Adipocyte (in vitro differentiated cells): Measurements from ENCODE around the gene SNX5.
A peak's percentile ranks its signal among the peaks of the same experiment; 100 is the strongest.

Experiments used
- DNase-seq: peaks from one replicate; pipeline ENCODE4 v3.0.0-alpha.2; 2015; ENCODE audit warnings: low read depth
- H3K27me3 ChIP-seq: replicated peaks from 2 replicates; pipeline ENCODE4 v1.7.0; 2013; ENCODE audit warnings: mild to moderate bottlenecking, low read length, moderate library complexity; ENCODE audit not compliant: control insufficient read depth, insufficient read depth
- H3K36me3 ChIP-seq: 2 replicates; pipeline ENCODE4 v1.7.0; 2013; ENCODE audit warnings: low read length, mild to moderate bottlenecking, moderate library complexity; ENCODE audit not compliant: control insufficient read depth, insufficient read depth, severe bottlenecking
- H3K4me1 ChIP-seq: 2 replicates; pipeline ENCODE4 v1.7.0; 2013; ENCODE audit warnings: mild to moderate bottlenecking, low read length, moderate library complexity; ENCODE audit not compliant: control insufficient read depth, insufficient read depth
- H3K4me3 ChIP-seq: 2 replicates; pipeline ENCODE4 v1.7.0; 2013; ENCODE audit warnings: mild to moderate bottlenecking, low read length, moderate library complexity
- H3K9ac ChIP-seq: 2 replicates; pipeline ENCODE4 v1.7.0; 2013; ENCODE audit warnings: mild to moderate bottlenecking, low read length, moderate library complexity
- H3K9me3 ChIP-seq: 2 replicates; pipeline ENCODE4 v1.7.0; 2013; ENCODE audit warnings: mild to moderate bottlenecking, low read length, moderate library complexity; ENCODE audit not compliant: control insufficient read depth

Gene SNX5

DNA sequence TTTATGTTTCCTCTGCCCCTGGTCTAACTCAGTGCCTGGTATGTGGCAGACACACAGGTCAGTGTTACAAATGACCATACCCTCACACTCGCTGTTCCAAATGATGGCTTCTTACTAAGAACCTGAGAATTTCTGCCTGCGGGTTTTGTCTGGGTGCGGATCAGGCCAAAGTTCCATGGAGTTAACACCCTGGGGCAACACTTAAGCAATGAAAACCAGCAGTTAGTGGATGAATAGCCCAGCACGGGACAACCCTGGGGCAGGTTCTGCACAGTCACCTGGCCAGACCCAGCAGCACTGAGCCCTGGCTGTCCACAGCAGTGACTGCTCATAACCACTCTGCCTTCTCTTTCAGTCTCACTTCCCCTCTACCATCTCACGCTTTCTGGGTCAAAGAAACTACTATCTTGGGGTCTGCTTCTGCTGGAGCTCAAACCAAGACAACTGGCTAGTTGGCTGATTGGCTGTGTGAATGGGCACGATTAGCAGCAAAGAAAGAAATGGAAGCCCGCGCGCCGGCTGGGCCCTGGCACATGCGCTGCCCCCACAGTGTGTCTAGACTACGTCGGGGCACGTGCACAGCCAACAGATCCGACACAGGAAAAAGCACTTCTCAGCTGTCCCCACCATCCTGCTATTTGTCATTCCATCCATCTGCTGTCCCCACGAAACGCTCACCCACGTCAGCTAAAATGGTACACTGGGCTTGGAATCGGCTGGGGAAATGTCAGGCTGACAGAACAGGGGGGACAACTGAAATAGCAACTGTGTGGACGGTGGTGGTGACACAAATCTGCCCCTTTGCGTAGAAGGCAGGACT lies 36.8 kb upstream of the SNX5 start:
- Histone ChIP-seq H3K27me3 (peaks cover 10% of the 10 kb centered on the region), H3K9me3 (no peaks in the 10 kb centered on the region), H3K4me3 (no peak overlapping the region), H3K4me1 (peaks cover 19% of the 10 kb centered on the region), H3K9ac (no peak overlapping the region), H3K36me3 (no peaks in the 10 kb centered on the region)
- DNase-seq = no peak

DNA sequence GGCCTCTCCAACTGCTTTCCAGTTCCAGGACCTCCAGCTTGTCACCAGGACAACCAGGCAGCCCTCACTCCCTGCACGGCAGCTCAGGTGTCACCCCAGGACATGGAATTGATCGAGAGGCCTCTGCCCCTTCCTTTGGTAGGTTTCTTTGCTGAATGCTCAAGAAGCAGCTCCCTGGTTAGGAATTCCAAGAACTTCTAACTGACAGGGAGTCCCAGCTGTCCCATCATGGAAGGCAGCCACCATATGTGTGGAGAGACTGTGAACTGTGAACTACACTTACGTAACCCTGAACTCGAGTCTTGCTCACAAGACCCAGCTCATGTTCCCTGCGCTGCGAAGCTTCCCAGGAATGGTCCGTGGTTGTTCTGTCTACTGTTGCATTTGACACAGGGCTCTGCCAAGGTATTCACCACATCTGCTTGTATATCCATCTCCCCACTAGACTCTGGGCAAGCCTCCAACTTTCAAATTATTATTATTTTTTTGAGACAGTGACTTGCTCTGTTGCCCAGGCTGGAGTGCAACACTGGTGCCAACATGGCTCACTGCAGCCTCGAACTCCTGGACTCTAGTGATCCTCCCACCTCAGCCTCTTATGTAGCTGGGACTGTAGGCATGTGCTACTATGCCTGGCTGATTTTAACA lies 35.9 kb upstream of the SNX5 start:
- H3K9ac ChIP-seq = no peak overlapping the region
- H3K27me3 ChIP-seq = peaks cover 10% of the 10 kb centered on the region
- H3K4me3 ChIP-seq = no peak overlapping the region
- H3K4me1 ChIP-seq = peaks cover 19% of the 10 kb centered on the region
- no peak for DNase-seq
- H3K9me3 ChIP-seq = no peaks in the 10 kb centered on the region
- H3K36me3 ChIP-seq = no peaks in the 10 kb centered on the region

DNA sequence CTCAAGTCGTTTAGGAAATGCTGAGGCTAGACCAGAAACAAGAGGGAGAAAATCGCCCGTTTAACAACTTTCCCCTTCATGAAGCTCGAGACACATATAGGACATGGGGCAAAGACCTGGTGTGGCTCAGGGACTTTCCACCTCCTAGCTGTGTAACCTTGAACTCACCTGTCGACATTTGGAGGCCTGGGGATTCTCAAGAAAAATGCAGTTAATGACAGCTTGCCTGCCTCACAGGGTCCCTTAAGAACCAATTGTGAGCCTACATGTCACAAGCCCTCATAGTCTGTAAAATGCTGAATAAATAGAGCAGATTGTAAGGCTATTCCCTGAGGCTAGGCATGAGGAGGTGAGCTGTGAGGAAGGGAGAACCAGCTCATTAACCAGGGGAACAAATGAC lies 35.3 kb upstream of the SNX5 start:
- no peaks in the 10 kb centered on the region for H3K36me3 ChIP-seq
- peaks cover 10% of the 10 kb centered on the region for H3K27me3 ChIP-seq
- H3K4me3 ChIP-seq = no peak overlapping the region
- peaks cover 19% of the 10 kb centered on the region for H3K4me1 ChIP-seq
- no peaks in the 10 kb centered on the region for H3K9me3 ChIP-seq
- no peak overlapping the region for H3K9ac ChIP-seq
- no peak for DNase-seq

DNA sequence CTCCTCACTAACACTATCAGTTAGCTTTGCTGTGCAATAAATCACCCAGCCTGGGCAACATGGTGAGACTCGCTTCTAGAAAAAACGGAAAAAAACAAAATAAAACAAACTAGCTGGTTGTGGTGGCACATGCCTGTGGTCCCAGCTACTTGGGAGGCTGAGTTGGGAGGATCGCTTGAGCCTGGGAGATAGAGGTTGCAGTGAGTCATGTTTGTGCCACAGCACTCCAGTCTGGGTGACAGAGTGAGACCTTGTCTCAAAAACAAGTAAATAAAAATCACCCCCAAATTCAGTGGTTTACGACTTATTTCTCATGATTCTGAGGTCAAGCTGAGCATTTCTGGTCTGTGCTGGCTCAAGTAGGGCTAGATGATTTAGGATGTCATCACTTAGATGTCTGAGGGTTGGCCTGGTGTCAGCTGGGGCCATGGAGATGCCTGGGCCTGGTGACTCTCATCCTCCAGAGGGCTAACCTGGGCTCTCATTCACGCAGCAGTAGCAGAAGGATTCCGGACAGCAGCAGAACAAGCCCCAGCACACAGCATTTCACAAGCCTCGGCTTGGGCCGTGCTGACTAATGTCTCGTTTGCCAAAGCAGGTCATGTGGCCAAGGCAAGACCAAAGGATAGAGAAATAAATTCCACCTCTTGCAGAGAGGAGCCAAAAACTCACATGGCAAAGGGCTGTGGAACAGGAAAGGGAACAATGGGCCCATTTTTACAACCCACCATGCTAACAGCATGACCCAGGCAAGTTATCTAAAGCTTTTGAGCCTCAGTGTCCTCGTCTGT lies 32.7 kb upstream of the SNX5 start:
- peaks cover 15% of the 10 kb centered on the region for H3K4me1 ChIP-seq
- H3K9ac ChIP-seq = peak overlapping the region; percentile 2
- no peak overlapping the region for H3K4me3 ChIP-seq
- DNase-seq = peak; percentile 61
- peaks cover 18% of the 10 kb centered on the region for H3K27me3 ChIP-seq
- H3K36me3 ChIP-seq = no peaks in the 10 kb centered on the region
- H3K9me3 ChIP-seq = no peaks in the 10 kb centered on the region

DNA sequence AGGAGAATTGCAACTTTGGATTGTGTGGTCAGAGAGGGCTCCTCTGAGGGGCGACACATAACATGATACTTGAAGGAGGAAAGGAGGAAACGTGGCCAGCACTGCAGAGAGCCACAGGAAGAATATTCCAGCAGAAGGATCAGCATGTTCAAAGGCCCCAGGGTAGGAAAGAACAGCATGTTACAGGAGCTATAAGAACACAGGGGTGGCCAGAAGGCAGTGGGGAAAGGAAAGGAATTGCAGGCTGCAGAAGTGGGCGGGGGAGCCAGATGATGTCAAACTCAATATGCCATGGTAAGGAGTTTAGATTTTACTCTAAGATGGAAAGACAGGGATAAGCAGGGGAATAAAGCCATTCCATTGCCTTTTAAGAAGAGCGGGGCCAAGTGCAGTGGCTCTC lies 31.0 kb upstream of the SNX5 start:
- Histone ChIP-seq H3K9me3 (no peaks in the 10 kb centered on the region), H3K4me1 (peaks cover 15% of the 10 kb centered on the region), H3K36me3 (no peaks in the 10 kb centered on the region), H3K9ac (no peak overlapping the region), H3K4me3 (no peak overlapping the region), H3K27me3 (peaks cover 7% of the 10 kb centered on the region)
- no peak for DNase-seq

DNA sequence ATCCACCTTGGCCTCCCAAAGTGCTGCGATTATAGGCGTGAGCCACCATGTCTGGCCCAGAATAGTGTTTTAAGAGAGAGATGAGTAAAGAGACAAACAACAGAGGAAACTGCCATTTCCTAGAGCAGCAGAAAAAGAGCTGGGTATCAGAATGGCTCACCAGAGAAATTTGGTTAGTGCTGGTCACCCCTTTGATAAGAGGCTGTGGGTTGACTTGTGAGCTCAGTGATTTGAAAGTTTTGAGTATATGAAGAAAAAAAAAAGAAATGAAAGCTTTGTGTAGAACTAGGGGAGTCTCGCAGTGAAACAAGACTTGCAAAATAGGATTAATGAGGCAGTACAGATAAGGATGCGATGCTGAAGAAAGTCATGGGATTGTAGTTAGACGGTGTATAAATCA lies 29.9 kb upstream of the SNX5 start:
- Histone ChIP-seq H3K27me3 (peaks cover 7% of the 10 kb centered on the region), H3K9ac (no peak overlapping the region), H3K9me3 (no peaks in the 10 kb centered on the region), H3K4me1 (peaks cover 12% of the 10 kb centered on the region), H3K4me3 (no peak overlapping the region), H3K36me3 (no peaks in the 10 kb centered on the region)
- no peak for DNase-seq

DNA sequence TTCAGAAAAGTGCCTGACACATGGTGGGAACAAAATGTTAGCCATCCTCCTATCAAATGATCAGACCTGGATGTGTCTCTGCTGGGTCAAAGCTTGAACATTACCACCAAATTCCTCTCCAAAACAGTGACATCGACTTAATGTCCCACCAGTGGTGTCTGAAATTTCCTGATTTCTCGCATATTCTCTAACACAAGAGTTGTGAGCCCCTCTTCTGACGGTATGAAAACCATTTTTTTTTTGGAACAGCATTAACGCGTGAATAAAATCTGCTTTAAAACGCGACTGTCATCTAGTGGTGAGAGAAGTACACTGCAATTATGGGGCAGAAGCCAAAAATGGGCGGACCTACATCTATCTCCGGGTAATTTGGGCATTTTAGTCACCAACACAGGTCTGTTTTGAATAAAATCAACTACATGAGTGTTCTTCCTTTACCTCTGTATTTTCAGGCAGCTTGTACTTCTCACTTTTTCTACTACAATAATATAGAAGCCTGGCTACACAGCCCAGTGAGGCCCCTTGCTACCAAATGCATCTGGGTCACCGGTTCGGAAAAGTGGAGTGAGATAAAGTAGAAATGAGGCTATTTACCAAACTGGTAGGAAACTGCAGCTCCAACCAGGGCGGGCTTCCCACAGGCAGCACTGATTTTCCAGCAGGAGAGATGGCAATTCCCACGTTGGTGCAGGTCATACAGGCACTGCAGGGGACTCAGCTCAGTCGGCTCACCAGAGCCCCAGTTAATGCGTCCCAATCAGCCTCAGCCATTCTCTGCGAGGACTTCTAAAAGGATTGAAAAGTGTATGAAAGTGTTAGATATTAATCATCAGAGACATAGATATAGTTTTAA lies 27.6 kb upstream of the SNX5 start:
- DNase-seq = peak; percentile 89
- peaks cover 6% of the 10 kb centered on the region for H3K4me1 ChIP-seq
- no peaks in the 10 kb centered on the region for H3K36me3 ChIP-seq
- no peaks in the 10 kb centered on the region for H3K9me3 ChIP-seq
- peak overlapping the region; percentile 30 for H3K9ac ChIP-seq
- no peak overlapping the region for H3K4me3 ChIP-seq
- peaks cover 7% of the 10 kb centered on the region for H3K27me3 ChIP-seq

DNA sequence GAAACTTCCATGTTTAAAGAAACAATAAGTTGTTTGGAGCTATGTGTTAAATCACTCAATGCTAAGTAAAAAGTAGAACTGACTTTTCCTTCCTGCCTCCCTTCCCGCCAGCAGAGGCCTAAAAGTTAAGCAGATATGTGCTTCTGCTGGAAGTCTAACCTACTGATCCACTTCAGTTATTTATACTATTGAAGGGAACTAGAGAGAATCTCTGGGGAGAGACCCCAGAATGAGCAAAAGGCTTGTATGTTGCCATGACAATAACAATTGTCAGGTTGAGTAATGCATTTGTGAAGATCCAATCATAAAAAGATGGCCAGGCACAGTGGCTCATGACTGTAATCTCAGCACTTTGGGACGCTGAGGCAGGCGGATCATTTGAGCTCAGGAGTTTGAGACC lies 25.0 kb upstream of the SNX5 start:
- Histone ChIP-seq H3K4me1 (no peaks in the 10 kb centered on the region), H3K36me3 (peaks cover 9% of the 10 kb centered on the region), H3K4me3 (no peak overlapping the region), H3K9ac (no peak overlapping the region), H3K9me3 (no peaks in the 10 kb centered on the region), H3K27me3 (peaks cover 4% of the 10 kb centered on the region)
- no peak for DNase-seq

DNA sequence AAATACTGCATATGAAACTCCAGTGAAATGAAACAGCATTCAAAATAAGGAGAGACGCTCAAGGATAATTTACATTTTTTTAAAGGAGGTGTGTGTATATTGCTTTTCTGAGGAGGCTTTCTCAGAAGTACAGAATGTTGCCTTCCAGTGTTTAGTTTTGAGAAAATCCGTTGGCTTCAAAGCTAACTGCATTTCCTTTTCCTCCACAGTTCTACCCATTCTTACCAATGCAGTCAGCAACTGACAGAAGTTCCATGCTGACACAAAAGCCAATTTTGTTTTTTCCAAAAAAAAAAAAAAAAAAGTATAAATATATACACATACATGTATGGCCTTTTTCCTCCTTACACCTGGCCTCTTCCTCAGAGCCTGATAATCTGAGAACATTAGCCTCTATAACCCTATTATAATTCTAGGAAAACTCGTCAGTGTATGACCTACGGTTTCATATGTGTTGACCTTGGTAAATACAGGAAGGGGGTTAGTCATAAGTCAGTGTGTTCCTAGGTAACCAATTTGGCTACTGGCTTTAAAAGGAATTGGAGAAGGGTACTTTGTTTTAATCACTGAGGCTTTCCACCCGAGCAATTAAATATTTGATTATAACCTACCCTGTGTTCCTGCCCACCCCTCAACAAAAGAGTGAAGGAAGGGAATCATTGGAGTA lies 24.4 kb upstream of the SNX5 start:
- Histone ChIP-seq H3K4me3 (no peak overlapping the region), H3K9ac (no peak overlapping the region), H3K4me1 (no peaks in the 10 kb centered on the region), H3K27me3 (no peaks in the 10 kb centered on the region), H3K36me3 (peaks cover 9% of the 10 kb centered on the region), H3K9me3 (no peaks in the 10 kb centered on the region)
- DNase-seq = no peak

DNA sequence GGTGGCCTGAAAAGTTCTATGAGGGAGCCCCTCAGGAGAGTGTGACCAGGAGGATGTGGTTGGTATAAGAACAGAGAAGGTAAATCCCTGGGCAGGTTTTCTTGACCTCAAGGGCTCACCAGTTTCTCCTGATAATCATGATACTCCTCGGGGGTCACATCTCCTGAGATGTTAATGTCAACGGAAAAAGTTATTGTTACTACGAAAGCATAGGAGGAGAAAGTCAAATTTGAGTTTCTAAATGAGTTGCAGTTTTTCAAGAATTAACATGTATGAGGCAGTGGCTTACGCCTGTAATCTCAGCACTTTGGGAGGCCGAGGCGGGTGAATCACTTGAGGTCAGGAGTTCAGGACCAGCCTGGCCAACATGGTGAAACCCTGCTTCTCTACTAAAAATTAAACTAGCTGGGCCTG lies 23.6 kb upstream of the SNX5 start:
- DNase-seq = no peak
- no peak overlapping the region for H3K9ac ChIP-seq
- H3K27me3 ChIP-seq = no peaks in the 10 kb centered on the region
- H3K9me3 ChIP-seq = no peaks in the 10 kb centered on the region
- no peak overlapping the region for H3K4me3 ChIP-seq
- no peaks in the 10 kb centered on the region for H3K4me1 ChIP-seq
- H3K36me3 ChIP-seq = peaks cover 9% of the 10 kb centered on the region
